ENCODE results near the gene LILRA1. TPM values are rescaled to one million over a fixed set of nuclear protein-coding genes. Genes with fewer than 3 reads are reported as not detected.

LILRA1 gene
- total and polyA plus RNA-seq, 9 of the 15 experiments (the other 6 are each of a cell fraction or from before 2014, with no cell fraction given), result not detected

- TF ChIP-seq ZKSCAN8 (CRISPR knock-in tag; IDR thresholded peaks at IDR 0.05) (no peak), C11orf30 (IDR thresholded peaks at IDR 0.05; ENCODE audit: low read depth) (no peak), ZNF655 (CRISPR knock-in tag; IDR thresholded peaks at IDR 0.05) (no peak), STAT6 (CRISPR knock-in tag; IDR thresholded peaks at IDR 0.05) (no peak), E2F8 (IDR thresholded peaks at IDR 0.05; ENCODE audit: low read depth, partially characterized antibody) (no peak), MLX (CRISPR knock-in tag; conservative IDR thresholded peaks at IDR 0.05) (no peak), ETV5 (CRISPR knock-in tag; IDR thresholded peaks at IDR 0.05; ENCODE audit: low read depth) (no peak), DACH1 (IDR thresholded peaks at IDR 0.05; ENCODE audit: partially characterized antibody) (no peak), ZHX1 (conservative IDR thresholded peaks at IDR 0.05; ENCODE audit: low read length) (no peak)
- in situ Hi-C loops (cut with MboI), result no loop called here
- ATAC-seq (no peak), FAIRE-seq (no peak), DNase-seq (ENCODE audit: extremely low read depth in 1 of 4, low spot score in 3 of 4) (no peak)
- intact Hi-C loops (cut with micrococcal nuclease), result no loop called here
- no peaks in the 10 kb centered on the region for H4K20me1 ChIP-seq (replicated peaks; ENCODE audit: control insufficient read depth, insufficient read depth, low read length)
- no peaks in the 10 kb centered on the region for H3K9me3 ChIP-seq (replicated peaks; ENCODE audit: control insufficient read depth, insufficient read depth, low read depth, low read length)
- H3K79me2 ChIP-seq (ENCODE audit: control insufficient read depth, insufficient read depth, low read length), result no peaks in the 10 kb centered on the region
- no peak overlapping the region for H3K9ac ChIP-seq (ENCODE audit: insufficient read depth in 1 of 2, low read depth in 2 of 2, low read length in 2 of 2)
- H3K4me2 ChIP-seq (ENCODE audit: insufficient read depth, low read length), result no peak overlapping the region
- no peak overlapping the region for H3K27ac ChIP-seq (ENCODE audit: extremely low read depth, low read depth, low read length)
- H3K4me3 ChIP-seq, result no peak overlapping the region
- H2AFZ ChIP-seq (ENCODE audit: low read depth, low read length), result no peak overlapping the region
- H3K9me1 ChIP-seq (ENCODE audit: control insufficient read depth, insufficient read depth, low read length), result no peaks in the 10 kb centered on the region
- WGBS (ENCODE audit: insufficient coverage, low coverage, missing lambda C conversion rate), result 6% methylated on average over 6 of the region's 6 CpGs
- peaks cover 35 to 72% of the 10 kb centered on the region in 2 experiments for H3K27me3 ChIP-seq (ENCODE audit: control insufficient read depth in 2 of 2, insufficient read depth in 2 of 2, low read length in 2 of 2)
- BruUV-seq (replicated peaks), result no TSS peak
- ChIA-PET POLR2A (no interaction called here), CTCF (ENCODE audit: low intra/inter-chr PET ratio) (no interaction called here)
- H3K4me1 ChIP-seq (replicated peaks in 1 of 2; ENCODE audit: control insufficient read depth in 2 of 2, insufficient read depth in 2 of 2, low read length in 2 of 2), result peaks cover 0 to 5% of the 10 kb centered on the region in 2 experiments; a peak in 2 of 5 replicates
- no peaks in the 10 kb centered on the region for H3K36me3 ChIP-seq (ENCODE audit: control insufficient read depth, insufficient read depth, low read length)
Measured at GRCh38 chr19:54551293-54551692, 42.1 kb upstream of the LILRA1 start.

Measured in K562 (cell line).